GM19395 (cell line): ENCODE data around the gene RTKN2.
"Not testable (repeated sequence)": the region's sequence is repeated elsewhere in the genome, so short reads cannot be mapped to it uniquely, and the experiment has no call there.

Source experiments
- ATAC-seq: cut with Tn5 transposase; IDR thresholded peaks from one replicate; pipeline ENCODE4 v1.9.1; 2021; ENCODE audit warnings: mild to moderate bottlenecking, moderate library complexity; ENCODE audit not compliant: unreplicated experiment

The RTKN2 gene

GRCh38 chr10:62268399-62269114 is at the start of gene RTKN2:
Gene RTKN2 (minus strand): TSS chr10:62268844. CDS start chr10:62268610, 234 bp downstream.
- ATAC-seq: peak; percentile 74

GRCh38 chr10:62317257-62317656 is 48.6 kb upstream of the RTKN2 start:
- no peak for ATAC-seq

GRCh38 chr10:62309254-62309653 is 40.6 kb upstream of the RTKN2 start:
- ATAC-seq: no peak

GRCh38 chr10:62308101-62308500 is 39.5 kb upstream of the RTKN2 start:
- ATAC-seq: no peak

- ATAC-seq: no peak
These were observed 39.0 kb upstream of the RTKN2 start for GRCh38 chr10:62307635-62308034.

GRCh38 chr10:62306663-62307062 is 38.0 kb upstream of the RTKN2 start:
- ATAC-seq: no peak

GRCh38 chr10:62305813-62306212 is 37.2 kb upstream of the RTKN2 start:
- ATAC-seq: no peak

- ATAC-seq: no peak
These were observed 35.3 kb upstream of the RTKN2 start for GRCh38 chr10:62303922-62304321.

GRCh38 chr10:62302760-62303159 is 34.1 kb upstream of the RTKN2 start:
- no peak for ATAC-seq

- no peak for ATAC-seq
These were observed 29.2 kb upstream of the RTKN2 start for GRCh38 chr10:62297857-62298256.

- no peak for ATAC-seq
These were observed 15.6 kb upstream of the RTKN2 start for GRCh38 chr10:62284221-62284620.

- not testable (repeated sequence) for ATAC-seq
These were observed 12.7 kb upstream of the RTKN2 start for GRCh38 chr10:62281348-62281747.

- ATAC-seq: not testable (repeated sequence)
These were observed 11.7 kb upstream of the RTKN2 start for GRCh38 chr10:62280392-62280791.

- ATAC-seq: no peak
These were observed 9.8 kb upstream of the RTKN2 start for GRCh38 chr10:62278441-62278910.

- ATAC-seq: no peak
These were observed 9.3 kb upstream of the RTKN2 start for GRCh38 chr10:62277971-62278370.

GRCh38 chr10:62270020-62270419 is 1.4 kb upstream of the RTKN2 start:
- no peak for ATAC-seq

GRCh38 chr10:62268027-62268398 is 631 bp downstream of the RTKN2 start:
- ATAC-seq: no peak

- no peak for ATAC-seq
These were observed 2.0 kb downstream of the RTKN2 start for GRCh38 chr10:62266611-62267010.

- no peak for ATAC-seq
These were observed 2.5 kb downstream of the RTKN2 start for GRCh38 chr10:62266147-62266546.

GRCh38 chr10:62264702-62265436 is 3.8 kb downstream of the RTKN2 start:
- peak; percentile 51 for ATAC-seq

- ATAC-seq: no peak
These were observed 4.5 kb downstream of the RTKN2 start for GRCh38 chr10:62264126-62264525.

- no peak for ATAC-seq
These were observed 7.0 kb downstream of the RTKN2 start for GRCh38 chr10:62261666-62262065.
